GM21360 (cell line): ENCODE data around the gene PKLR.

Experiments
- ATAC-seq: cut with Tn5 transposase; IDR thresholded peaks from one replicate; pipeline ENCODE4 v1.9.1; 2021; ENCODE audit warnings: mild to moderate bottlenecking, moderate library complexity; ENCODE audit not compliant: unreplicated experiment

Gene PKLR

DNA sequence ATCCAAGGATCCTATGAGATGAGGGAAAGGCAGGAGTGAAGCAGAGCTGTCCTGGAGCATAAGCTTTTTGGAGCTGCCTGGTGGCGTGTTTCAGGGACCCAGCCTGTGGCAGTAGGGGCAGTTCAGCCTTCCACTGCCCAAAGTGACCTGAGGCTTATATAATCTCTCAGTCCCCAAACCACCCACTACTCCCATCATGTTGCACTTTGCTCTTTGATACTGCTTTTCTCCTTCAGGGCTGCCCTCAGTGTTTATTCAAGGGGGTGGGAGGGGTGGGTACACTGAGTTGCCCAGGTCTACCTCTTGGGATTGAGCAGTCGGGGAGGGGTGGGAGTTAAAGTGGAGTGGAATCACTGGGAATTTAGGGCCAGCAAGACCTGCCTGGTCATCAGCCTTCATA lies 14.7 kb downstream of the PKLR start:
- no peak for ATAC-seq

DNA sequence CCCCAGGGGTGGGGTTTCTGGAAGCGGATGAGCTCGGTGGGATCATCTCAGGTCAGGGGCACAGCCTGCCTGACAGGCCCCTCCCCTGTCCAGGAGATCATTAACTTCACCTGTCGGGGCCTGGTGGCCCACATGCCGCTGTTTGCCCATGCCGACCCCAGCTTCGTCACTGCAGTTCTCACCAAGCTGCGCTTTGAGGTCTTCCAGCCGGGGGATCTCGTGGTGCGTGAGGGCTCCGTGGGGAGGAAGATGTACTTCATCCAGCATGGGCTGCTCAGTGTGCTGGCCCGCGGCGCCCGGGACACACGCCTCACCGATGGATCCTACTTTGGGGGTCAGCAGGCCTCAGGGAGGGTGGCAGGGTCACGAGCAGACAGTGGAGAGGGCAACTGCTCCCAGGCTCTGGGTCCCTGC lies 15.6 kb downstream of the PKLR start:
- ATAC-seq, result no peak

DNA sequence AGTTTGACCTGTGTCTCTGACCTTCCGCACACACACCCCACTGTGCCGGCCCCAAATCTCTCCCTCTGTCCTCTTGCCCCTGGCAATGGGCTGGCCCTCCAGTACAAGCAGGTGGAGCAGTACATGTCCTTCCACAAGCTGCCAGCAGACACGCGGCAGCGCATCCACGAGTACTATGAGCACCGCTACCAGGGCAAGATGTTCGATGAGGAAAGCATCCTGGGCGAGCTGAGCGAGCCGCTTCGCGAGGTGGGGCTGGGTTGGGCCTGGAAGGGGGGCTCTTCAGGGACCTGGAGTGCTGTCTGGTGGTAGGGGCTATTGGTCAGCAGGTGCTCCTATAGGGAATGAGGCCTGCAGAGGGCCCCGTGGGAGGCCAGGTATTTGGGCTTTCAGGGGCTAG lies 16.2 kb downstream of the PKLR start:
- no peak for ATAC-seq

DNA sequence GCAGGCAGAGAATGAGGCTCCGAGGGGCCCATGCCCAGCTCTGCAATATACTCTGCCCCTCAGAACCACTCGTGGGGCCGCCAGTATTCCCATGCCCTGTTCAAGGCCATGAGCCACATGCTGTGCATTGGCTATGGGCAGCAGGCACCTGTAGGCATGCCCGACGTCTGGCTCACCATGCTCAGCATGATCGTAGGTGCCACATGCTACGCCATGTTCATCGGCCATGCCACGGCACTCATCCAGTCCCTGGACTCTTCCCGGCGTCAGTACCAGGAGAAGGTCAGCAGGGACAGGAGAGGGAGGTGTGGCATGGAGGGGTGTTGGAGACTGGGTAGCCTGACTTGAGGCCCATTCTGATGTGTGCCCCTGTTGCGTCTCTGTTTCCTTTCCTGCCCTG lies 16.8 kb downstream of the PKLR start:
- no peak for ATAC-seq

DNA sequence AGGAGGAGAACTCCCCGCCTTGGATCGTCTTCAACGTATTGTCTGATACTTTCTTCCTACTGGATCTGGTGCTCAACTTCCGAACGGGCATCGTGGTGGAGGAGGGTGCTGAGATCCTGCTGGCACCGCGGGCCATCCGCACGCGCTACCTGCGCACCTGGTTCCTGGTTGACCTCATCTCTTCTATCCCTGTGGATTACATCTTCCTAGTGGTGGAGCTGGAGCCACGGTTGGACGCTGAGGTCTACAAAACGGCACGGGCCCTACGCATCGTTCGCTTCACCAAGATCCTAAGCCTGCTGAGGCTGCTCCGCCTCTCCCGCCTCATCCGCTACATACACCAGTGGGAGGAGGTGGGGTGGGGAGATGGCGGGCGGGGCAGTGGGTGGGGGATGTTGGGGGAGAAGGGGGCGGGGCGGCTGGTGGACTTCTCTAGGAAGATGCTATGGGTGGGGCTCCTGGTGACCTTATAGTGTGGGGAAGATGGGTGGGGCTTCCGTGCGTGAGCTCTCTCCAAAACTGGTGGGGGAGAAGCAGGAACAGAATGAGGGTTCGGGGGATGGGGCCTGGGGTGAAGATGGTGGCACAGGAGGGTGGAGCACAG lies 18.6 kb downstream of the PKLR start:
- no peak for ATAC-seq

DNA sequence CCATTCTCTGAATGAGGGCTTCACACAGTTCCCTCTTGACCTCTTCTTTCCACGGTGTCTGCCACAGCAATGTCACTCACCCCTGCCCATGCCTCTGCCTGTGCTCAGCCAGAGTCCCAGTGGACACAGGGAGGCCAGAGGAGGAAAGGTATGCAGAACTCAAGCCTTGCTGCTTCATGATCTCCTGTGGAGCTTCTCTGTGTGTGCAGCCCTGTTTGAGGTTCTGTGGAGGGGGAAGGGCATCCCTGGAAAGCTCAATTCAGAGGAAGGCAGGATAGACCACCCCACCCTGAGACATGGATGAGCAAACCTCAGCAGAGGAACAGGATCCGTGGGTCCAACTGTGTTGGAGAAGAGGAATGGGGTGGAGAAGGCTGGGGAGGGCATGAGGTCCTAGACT lies 22.0 kb downstream of the PKLR start:
- ATAC-seq, result no peak

DNA sequence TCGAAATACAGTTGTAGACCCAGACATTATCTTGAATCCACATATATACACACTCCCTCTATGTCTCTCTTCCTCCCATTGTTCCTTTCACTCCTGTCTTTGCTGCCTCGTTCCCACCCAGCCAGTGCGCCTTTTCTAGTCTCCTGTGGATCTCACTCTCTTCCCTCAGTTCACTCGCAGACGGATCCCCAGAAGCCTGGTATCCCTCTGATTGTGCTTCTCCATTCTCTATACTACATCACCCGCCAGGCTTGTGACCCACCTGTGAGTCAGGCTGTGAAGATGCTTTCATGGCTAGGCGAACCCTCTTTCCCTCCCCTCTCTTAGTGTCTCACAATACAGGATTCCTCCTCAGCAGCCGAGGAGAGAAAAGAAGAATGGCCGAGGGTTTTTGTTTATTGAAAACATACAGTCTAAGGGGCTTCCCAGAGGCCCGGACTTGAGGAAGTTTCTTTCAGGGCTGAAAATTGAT lies 22.5 kb downstream of the PKLR start:
- ATAC-seq, result no peak

DNA sequence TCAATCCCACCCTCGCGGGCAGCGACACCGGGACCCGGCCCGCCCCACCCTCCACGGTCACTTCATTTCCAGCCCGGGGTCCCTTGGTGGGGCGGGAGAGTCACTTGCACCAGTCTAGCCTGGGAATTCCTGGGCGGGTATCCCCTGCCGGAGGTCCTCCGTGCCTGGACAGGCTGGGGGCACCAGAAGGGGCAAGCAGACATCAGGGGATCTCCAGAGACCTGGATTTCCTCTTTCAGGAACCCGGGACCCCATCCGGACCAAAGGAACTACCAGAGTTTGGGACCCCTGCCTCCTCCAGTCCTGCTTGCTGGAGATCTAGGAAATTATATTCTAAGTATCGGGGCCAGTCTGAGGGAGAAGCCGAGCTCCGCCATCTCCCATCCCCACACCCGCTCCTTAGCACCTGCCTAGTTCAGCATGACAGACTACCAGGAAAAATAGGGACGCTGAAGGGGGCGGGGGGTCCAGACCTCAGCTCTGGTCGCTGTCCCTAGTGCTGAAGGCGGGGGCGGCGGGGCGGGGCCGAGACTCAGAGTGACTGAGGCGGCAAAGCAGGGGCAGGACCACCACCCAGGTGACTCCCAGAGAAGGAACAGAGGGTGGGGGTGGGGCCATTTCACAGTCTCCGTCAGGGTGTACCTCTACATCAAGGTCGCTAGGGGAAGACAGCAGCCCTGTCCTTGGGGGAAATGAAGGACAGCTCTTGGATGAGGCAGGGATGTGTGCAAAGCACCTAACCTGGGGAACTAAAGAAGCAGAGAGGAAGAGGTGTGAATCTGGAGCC lies 23.1 kb downstream of the PKLR start:
- no peak for ATAC-seq

DNA sequence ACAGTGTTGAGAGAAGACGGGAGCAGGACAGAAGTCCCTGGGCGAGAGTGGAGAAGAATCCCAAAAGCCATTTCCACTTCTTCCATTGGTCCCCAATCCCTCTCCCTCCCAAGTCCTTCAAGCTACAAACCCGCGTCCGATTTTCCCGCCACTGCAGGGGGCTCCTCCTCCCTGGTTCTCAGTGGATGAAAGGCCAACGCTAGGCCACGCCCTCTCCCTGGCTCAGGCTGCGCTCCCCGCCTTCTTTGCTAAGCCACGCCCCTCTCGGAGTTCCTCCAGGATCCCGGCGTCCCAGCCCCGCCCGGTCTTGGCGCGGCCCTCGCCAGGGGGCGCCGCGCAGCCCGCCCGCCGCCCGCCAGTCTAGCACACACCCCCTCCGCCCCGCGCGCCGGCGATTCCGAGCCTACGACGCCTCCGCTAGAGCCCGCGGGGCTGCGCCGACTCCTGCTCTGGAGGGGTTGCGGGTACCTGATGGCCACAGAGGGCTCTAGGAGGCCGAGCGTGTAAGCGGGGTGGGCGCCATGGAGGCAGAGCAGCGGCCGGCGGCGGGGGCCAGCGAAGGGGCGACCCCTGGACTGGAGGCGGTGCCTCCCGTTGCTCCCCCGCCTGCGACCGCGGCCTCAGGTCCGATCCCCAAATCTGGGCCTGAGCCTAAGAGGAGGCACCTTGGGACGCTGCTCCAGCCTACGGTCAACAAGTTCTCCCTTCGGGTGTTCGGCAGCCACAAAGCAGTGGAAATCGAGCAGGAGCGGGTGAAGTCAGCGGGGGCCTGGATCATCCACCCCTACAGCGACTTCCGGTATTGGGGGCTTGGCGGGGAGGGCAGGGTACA lies 24.0 kb downstream of the PKLR start, which contains the start of gene HCN3:
Gene HCN3, plus strand, starts transcription at position 394 of the 832 bp plus-strand sequence. Its CDS starts 128 bp downstream, at position 522.
- peak; percentile 47 for ATAC-seq

DNA sequence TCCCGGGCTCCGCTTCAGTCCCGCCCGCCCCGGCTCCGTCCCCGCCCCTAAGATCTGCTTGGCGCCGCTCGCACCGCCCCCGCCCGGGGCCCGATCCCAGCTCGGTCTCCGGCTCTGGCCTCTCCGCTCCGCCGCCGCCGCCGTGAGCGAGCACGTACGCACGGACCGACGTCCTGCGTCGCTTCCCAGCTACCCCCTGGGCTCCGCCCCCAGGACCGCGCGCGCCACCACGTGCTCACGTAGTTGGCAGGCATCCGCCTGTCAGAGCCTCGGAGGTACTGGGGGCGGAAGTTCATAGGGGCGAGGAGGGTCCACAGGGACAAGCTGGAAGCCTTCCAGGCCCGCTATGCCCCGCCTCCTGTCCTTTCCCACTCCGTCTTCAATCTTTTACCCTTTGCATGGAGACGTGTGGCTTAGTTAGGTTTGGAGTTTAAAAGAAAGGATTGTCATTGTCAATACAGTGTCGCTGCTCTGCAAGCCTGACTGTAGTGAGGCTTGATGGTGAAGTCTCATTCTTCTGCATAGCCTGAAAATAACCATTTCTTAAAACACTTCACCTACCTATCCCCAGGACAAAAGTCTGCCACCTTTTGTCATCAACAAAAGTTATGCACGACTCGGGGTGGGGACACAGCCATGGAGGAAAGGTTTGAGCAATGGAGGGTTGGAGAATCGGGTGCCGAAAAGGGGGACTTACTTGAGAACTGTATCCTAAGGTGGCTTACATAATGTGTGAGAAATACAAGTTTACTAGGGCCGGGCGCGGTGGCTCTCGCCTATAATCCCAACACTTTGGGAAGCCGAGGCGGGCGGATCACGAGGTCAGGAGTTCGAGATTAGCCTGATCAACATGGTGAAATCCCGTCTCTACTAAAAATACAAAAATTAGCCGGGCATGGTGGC lies 27.6 kb downstream of the PKLR start, which contains the start of gene CLK2:
Gene CLK2, minus strand, starts transcription at position 162 of the 903 bp plus-strand sequence. CDS start 2,527 bp downstream, outside the sequence.
- ATAC-seq, result peak; percentile 73

DNA sequence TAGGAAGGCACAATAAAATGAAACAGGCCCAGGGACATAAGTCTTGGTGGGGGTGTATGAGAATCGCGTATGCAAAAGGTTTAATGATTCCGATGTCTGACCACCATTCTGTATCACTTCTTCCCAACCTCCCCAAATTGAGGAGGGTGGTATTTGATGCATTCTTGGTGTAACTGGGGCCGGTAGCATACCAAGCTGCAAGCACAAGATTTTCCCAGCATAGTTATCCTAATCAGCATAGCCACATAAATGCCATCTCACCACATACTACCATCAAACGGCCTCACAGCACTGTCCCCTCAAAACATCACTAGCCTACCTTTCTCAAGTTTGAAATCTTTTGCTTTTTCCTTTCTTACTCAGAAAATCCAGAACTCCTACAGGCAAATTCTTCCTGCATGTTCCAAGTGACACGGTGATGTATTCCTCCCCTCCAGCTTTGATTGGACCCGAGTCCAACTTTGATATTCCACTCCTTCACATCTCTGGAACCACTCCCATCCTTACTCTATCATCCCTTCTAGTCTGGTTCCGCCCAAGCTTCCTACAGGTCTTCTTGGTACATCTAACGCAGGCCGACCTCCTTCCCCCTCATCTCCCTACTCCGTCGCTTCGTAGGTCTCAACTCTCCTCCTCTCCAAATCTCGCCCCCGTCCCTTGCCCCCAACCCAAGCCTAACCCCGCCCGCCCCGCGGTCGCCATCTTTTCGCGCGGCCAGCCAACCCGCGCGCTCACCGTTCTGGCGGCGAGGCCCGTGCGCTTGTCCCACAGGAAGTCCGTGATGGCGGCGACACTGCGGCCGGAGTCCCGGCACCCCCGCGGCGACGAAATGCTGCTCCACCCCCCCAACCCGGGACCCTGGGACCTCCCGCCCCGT lies 28.5 kb downstream of the PKLR start:
- ATAC-seq, result peak; percentile 16

DNA sequence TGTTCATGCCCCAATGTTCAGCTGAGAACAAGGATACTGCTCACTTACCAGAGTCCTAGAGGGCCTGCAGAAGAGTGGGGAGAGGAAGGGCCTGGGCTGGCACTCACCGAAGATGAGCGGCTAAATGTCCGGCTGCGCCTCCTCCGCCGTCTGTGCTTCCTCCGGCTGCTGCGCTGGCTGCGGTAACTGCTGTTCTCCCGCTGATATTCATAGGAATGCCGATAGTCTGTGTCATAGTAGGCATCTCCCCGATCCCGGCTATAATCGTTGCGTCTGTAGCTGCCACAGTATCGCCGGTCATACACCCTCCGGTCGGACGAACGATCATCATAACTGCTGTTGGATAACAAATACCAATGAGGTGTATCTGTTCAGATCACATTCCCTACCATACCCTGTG lies 31.9 kb downstream of the PKLR start:
- ATAC-seq, result no peak

DNA sequence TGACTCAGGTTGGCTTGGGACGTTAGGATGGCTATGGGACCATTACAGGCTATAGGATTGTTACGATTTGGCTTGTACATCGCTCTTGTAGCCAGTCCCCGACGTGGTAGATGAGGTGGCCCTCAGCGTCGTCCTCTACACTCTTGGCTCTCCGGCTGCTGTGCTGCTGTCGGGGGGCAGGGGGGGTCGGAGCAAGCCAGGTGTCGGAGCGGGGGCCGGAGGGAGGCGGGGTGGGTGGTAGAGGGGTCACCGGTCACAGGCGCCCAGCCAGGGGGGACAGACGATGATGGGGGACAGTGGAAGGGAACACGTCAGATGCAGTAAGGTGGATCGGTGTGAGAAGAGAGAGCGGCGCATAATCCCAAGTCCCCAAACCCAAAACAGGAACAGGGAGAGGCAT lies 32.6 kb downstream of the PKLR start:
- no peak for ATAC-seq

DNA sequence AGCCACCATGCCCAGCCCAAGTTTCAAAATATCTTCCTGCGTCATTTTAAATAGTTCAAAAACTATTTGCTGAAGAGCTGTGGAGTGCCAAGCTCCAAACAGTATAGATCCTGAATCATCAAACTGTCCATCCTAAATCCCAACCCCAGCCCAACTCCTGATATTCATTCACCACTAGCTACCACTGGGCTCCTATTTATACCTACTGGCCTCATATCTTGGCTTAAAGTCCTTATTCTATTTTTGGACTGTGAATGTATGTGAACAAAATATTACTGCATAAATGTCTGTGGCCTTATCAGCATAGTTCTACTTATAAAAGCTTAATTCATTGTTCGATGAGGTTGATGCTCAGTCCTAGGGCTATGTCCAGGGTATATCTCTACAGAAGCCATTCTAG lies 33.9 kb downstream of the PKLR start:
- ATAC-seq, result no peak

DNA sequence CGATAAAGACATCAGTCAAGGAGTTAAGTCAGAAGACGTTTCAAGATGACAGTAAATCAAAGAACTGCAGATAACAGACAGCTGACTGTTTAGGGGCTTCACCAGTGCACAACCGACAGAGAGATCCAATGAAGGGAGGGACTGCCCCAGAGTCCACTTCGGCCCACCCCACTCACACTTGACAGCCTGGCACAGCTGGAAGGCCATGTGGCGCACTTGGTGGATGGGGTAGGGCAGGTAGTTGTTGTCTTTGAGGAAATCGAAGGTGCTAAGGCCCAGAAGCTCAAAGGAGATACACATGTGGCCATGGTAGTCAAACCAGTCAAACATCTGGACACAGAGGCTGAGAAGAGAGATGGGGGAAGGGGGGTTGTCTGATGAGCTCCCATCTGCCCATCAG lies 34.7 kb downstream of the PKLR start:
- ATAC-seq, result no peak

DNA sequence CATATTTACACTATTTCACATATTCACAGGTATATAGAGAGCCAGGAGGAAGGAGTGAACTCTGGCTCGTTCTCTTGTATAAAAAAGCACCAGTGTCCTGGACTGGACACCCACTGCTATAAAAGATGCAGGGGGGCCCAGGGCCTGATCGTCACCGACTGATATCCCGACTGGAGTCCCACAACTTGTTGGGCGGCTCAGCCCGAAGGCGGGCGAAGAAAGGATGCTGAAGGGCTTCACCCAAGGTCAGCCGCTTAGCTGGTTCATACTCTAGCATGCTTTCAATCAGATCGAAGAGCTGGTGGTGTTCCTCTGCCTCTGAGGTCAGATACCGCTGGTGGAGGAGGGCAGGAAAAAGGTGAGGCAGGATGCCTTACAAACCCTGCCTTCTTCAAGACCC lies 38.2 kb downstream of the PKLR start:
- ATAC-seq, result no peak

DNA sequence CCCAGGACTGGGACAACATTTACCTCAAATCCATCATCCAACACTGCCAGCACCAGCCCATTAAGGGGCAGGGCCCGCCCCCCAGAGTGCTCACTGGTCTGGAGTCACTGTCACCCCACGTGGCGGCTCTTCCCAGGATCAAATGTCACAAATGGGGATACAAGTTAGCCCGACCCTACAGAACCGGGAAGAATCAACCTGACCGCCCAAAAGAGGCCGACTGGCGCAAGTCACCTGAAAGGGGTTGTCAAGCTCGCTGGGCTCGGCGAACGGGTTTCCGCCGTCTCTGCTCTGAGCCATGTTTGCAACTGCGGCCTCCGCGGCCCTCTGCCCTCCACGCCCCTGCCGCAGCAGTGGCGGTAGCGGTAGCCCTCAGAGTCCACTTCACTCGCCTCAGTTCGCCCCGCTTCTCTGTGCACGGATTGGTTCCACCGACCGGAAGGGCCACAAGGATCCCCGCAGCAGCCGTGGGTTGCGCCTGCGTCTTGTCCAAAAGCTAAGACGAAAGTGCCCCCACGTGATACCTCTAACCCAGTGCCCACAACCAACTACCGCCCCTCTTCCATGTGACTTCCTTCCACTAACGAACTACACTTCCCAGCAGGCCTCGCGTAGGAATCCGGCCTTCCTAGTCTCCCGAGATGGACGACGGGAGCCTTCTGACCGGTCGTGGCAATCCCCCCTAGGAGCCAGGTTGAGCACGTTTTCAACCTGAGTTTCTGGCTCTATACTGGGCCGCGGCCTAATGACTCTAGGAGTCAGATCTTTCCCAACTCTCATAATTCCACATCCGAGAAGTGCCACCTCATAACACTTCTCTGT lies 39.2 kb downstream of the PKLR start, which contains the start of gene SCAMP3:
Gene SCAMP3, minus strand, starts transcription at position 509 of the 822 bp plus-strand sequence. Its CDS starts 209 bp downstream, at position 300.
- peak; percentile 86 for ATAC-seq

DNA sequence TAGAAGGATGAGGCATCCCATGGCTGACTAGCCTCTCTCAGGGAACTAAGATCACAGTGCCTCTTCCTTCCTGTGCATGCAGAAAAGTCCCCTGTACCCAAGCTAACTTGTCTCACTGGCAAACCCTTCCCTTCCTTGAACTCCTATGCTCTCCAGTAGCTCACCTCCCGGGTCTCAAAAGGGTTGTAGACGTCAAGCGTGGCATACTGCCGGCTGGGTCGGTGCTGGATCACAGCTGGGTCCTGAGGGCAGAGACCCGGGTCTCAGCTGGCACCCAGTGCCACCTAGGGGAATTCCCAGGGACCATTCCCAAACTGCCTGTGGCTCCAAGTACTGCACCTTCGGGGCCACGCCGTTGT lies 39.8 kb downstream of the PKLR start:
- ATAC-seq, result peak; percentile 8
